Endothelial cell of umbilical vein (primary cell): ENCODE results near the gene ADRA2C. TPM values are rescaled to one million over a fixed set of nuclear protein-coding genes. Genes with fewer than 3 reads are reported as not detected.

ENCODE experiments used
- BruUV-seq: library from RNA; stranded (reverse); fragments of 400-500 nt; replicated peaks from 2 replicates; lab custom pipeline; 2021; lab: Mats Ljungman, UMichigan
- CTCF ChIA-PET: fragments of 300-600, 350-600 bp; sonication (Branson Sonifier 250); formaldehyde crosslinking; loops from one replicate; lab custom pipeline; 2021; ENCODE audit warnings: antibody characterized with exemption, inconsistent platforms; lab: Charles Lee
- POLR2A ChIA-PET: fragments of 300-600, 350-600 bp; sonication (Branson Sonifier 250); formaldehyde crosslinking; loops from one replicate; lab custom pipeline; 2021; ENCODE audit warnings: antibody characterized with exemption, inconsistent platforms; lab: Charles Lee
- DNase-seq: peaks from one replicate; pipeline ENCODE4 v3.0.0-alpha.2; 2011; ENCODE audit warnings: low read depth, low spot score
- FAIRE-seq: peaks from 2 replicates; lab custom pipeline; 2011; peaks lifted over from hg19 to GRCh38; lab: Jason Lieb, UNC
- H2AFZ ChIP-seq: 2 replicates; pipeline ENCODE4 v1.6.0; 2012; ENCODE audit warnings: low read depth, low read length, control low read depth, inconsistent platforms
- H3K27ac ChIP-seq: 2 replicates; pipeline ENCODE4 v1.5.1; 2011; ENCODE audit warnings: low read depth, mild to moderate bottlenecking, control low read depth, low read length, moderate library complexity; ENCODE audit not compliant: insufficient read depth
- H3K27me3 ChIP-seq, 2 experiments: 2 replicates each; pipeline versions ENCODE4 v1.6.0 to v1.6.1; 2011; ENCODE audit warnings: low read length in 2 of 2, mixed read lengths in 1 of 2; ENCODE audit not compliant: control insufficient read depth in 2 of 2, insufficient read depth in 2 of 2
- H3K36me3 ChIP-seq, 2 experiments: 2 replicates in 1 of 2; 3 replicates in 1 of 2; pipeline ENCODE4 v1.5.1; 2011; ENCODE audit warnings: low read length in 2 of 2, mild to moderate bottlenecking in 1 of 2, moderate library complexity in 1 of 2; ENCODE audit not compliant: control insufficient read depth in 2 of 2, insufficient read depth in 2 of 2; ENCODE audit errors: extremely low read depth in 1 of 2
- H3K4me1 ChIP-seq: 3 replicates; pipeline ENCODE4 v1.5.1; 2011; ENCODE audit warnings: mild to moderate bottlenecking, low read length; ENCODE audit not compliant: control insufficient read depth, insufficient read depth; ENCODE audit errors: extremely low read depth
- H3K4me2 ChIP-seq: 2 replicates; pipeline ENCODE4 v1.6.1; 2011; ENCODE audit warnings: low read length, control low read depth, mixed read lengths; ENCODE audit not compliant: insufficient read depth
- H3K4me3 ChIP-seq, 3 experiments: fragments of 200-600 bp in 1 of 3; sonication (generic), shearing (Covaris generic) in 1 of 3; replicated peaks in 1 of 3; 2 replicates each; pipeline ENCODE4 v1.5.1; 2011 to 2016; ENCODE audit warnings: control low read depth in 3 of 3, low read length in 3 of 3, mild to moderate bottlenecking in 2 of 3, inconsistent platforms in 1 of 3, low read depth in 1 of 3, moderate library complexity in 1 of 3; ENCODE audit not compliant: insufficient read depth in 1 of 3
- H3K79me2 ChIP-seq: 2 replicates; pipeline ENCODE4 v1.6.0; 2012; ENCODE audit warnings: low read length, inconsistent platforms; ENCODE audit not compliant: control insufficient read depth, insufficient read depth
- H3K9ac ChIP-seq: replicated peaks from 2 replicates; pipeline ENCODE3; 2011; ENCODE audit warnings: low read length, control low read depth; ENCODE audit not compliant: insufficient read depth; ENCODE audit errors: extremely low read depth
- H3K9me1 ChIP-seq: replicated peaks from 3 replicates; pipeline ENCODE4 v1.6.0; 2011; ENCODE audit warnings: mild to moderate bottlenecking, low read length; ENCODE audit not compliant: control insufficient read depth, insufficient read depth; ENCODE audit errors: extremely low read depth
- H3K9me3 ChIP-seq: replicated peaks from 2 replicates; pipeline ENCODE4 v1.5.1; 2012; ENCODE audit warnings: low read length, inconsistent platforms; ENCODE audit not compliant: control insufficient read depth, insufficient read depth
- H4K20me1 ChIP-seq: replicated peaks from 2 replicates; pipeline ENCODE3; 2011; ENCODE audit warnings: mild to moderate bottlenecking, low read length; ENCODE audit not compliant: control insufficient read depth, insufficient read depth; ENCODE audit errors: extremely low read depth
- EZH2 ChIP-seq: IDR thresholded peaks from 2 replicates; pipeline ENCODE4 v1.6.1; 2012; ENCODE audit warnings: borderline replicate concordance, low read depth, mild to moderate bottlenecking, moderate library complexity, low read length, inconsistent platforms; ENCODE audit not compliant: severe bottlenecking
- FOS ChIP-seq: IDR thresholded peaks from 2 replicates; pipeline ENCODE4 v1.6.1; 2011; ENCODE audit warnings: mild to moderate bottlenecking, low read length, moderate library complexity, borderline replicate concordance; ENCODE audit not compliant: insufficient read depth
- GATA2 ChIP-seq: IDR thresholded peaks from 2 replicates; pipeline ENCODE4 v1.7.0; 2011; ENCODE audit warnings: low read depth, mild to moderate bottlenecking, moderate library complexity, mixed read lengths, low read length; ENCODE audit not compliant: insufficient read length, insufficient read depth
- JUN ChIP-seq: IDR thresholded peaks from 2 replicates; pipeline ENCODE4 v1.6.1; 2011; ENCODE audit warnings: borderline replicate concordance, low read depth; ENCODE audit not compliant: insufficient read length, insufficient read depth
- MYC ChIP-seq: IDR thresholded peaks from one replicate; pipeline ENCODE4 v1.6.1; 2011; ENCODE audit warnings: mild to moderate bottlenecking, low read depth, low read length
- POLR2A ChIP-seq: IDR thresholded peaks from 2 replicates; pipeline ENCODE4 v1.6.1; 2012; ENCODE audit warnings: low read depth, mild to moderate bottlenecking, control low read depth, low read length
- POLR2AphosphoS5 ChIP-seq: IDR thresholded peaks from 2 replicates; pipeline ENCODE4 v1.6.1; 2012; ENCODE audit warnings: low read depth, mild to moderate bottlenecking, control low read depth, low read length, moderate library complexity; ENCODE audit not compliant: insufficient read depth
- dilution Hi-C: fragments of 300-500 bp; cut with MboI; formaldehyde crosslinking; loops from one replicate; pipeline ENCODE4 v1.15.0; 2019; ENCODE audit warnings: low sequenced_read_pairs; ENCODE audit not compliant: extremely low pct_ligation_motif_present
- intact Hi-C: fragments of 100-400 bp; cut with micrococcal nuclease; formaldehyde crosslinking; loops from one replicate; pipeline ENCODE4 v1.10.0; 2022
- polyA plus RNA-seq, 4 experiments: library from polyadenylated mRNA; depleted of rRNA in 3 of 4; stranded (reverse) in 3 of 4; unstranded in 1 of 4; fragments of >200 nt; gene quantifications; 2 replicates each; pipeline versions ENCODE4 v1.2.1 to v1.2.3, GENCODE V29; 2011 to 2012; ENCODE audit warnings: missing spikeins in 1 of 4
- total RNA-seq: library from RNA; stranded (reverse); gene quantifications from 2 replicates; pipeline ENCODE4 v1.2.3, GENCODE V29; 2021
- TF ChIP-seq, protein P1 (sequence below): IDR thresholded peaks from 2 replicates; pipeline ENCODE4 v1.6.1; 2011; ENCODE audit not compliant: insufficient read depth, insufficient read length
- TF ChIP-seq, protein P2 (sequence below), 2 donors: IDR thresholded peaks; 1 replicate in 1 of 2; 2 replicates in 1 of 2; pipeline ENCODE4 v1.5.1; 2011; ENCODE audit warnings: low read length in 2 of 2, mild to moderate bottlenecking in 2 of 2, moderate library complexity in 2 of 2, control low read depth in 1 of 2, inconsistent platforms in 1 of 2, low read depth in 1 of 2; ENCODE audit not compliant: insufficient read depth in 1 of 2; ENCODE audit errors: extremely low read depth in 1 of 2

The ADRA2C gene
- total and polyA plus RNA-seq, 2 donors (not counting 3 experiments of a cell fraction or from before 2014, with no cell fraction given), result 0.03 to 0.40 TPM

DNA sequence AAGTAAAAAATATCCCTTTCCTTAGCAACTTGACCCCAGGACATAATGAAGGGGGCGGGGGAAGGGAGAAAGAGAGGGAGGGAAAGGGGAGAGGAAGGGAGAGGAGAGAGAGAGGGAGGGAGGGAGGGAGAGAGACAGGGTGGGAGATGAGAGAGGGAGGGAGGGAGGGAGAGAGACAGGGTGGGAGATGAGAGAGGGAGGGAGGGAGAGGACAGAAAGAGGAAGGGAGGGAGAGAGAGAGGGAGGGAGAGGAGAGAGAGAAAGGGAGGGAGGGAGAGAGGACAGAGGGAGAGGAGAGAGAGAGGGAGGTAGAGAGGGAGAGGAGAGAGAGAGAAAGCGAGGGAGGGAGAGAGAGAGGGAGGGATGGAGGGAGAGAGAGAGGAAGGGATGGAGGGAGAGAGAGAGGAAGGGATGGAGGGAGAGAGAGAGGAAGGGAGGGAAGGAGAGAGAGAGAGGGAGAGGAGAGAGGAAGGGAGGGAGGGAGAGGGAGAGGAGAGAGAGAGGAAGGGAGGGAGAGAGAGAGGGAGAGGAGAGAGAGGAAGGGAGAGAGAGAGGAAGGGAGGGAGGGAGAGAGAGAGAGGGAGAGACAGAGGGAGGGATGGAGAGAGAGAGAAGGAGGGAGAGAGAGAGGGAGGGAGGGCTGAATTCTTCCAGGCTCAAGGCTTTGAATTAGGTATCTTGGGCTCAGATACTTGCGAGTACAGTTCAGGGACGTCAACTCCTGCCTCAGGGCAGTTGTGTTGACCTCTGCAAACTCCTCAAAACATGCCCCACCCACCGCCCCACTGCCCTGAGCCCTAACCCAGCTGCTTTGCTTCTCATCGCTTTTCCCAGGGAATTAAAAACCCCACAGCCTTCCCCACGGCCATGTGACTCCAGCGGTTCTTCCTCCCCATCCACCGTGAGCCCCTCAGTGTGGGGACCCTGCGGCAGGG lies 40.0 kb upstream of the ADRA2C start:
- H3K9me3 ChIP-seq, result no peaks in the 10 kb centered on the region
- no peaks in the 10 kb centered on the region for H3K27me3 ChIP-seq
- ChIA-PET CTCF (no interaction called here), POLR2A (no interaction called here)
- no peak overlapping the region for H3K4me3 ChIP-seq
- H3K27ac ChIP-seq, result no peak overlapping the region
- no peak overlapping the region for H3K4me2 ChIP-seq
- BruUV-seq, result no TSS peak
- no peaks in the 10 kb centered on the region for H3K36me3 ChIP-seq
- FAIRE-seq (no peak), DNase-seq (no peak)
- H3K9ac ChIP-seq, result no peak overlapping the region
- H3K4me1 ChIP-seq, result no peaks in the 10 kb centered on the region
- H4K20me1 ChIP-seq, result no peaks in the 10 kb centered on the region
- dilution Hi-C loops (no loop called here), intact Hi-C loops (no loop called here)
- TF ChIP-seq MYC (no peak), FOS (no peak), POLR2A (no peak), GATA2 (no peak), EZH2 (no peak), JUN (no peak), POLR2AphosphoS5 (no peak)
- TF ChIP-seq, protein P1, sequence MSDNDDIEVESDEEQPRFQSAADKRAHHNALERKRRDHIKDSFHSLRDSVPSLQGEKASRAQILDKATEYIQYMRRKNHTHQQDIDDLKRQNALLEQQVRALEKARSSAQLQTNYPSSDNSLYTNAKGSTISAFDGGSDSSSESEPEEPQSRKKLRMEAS, result no peak
- TF ChIP-seq, protein P2, sequence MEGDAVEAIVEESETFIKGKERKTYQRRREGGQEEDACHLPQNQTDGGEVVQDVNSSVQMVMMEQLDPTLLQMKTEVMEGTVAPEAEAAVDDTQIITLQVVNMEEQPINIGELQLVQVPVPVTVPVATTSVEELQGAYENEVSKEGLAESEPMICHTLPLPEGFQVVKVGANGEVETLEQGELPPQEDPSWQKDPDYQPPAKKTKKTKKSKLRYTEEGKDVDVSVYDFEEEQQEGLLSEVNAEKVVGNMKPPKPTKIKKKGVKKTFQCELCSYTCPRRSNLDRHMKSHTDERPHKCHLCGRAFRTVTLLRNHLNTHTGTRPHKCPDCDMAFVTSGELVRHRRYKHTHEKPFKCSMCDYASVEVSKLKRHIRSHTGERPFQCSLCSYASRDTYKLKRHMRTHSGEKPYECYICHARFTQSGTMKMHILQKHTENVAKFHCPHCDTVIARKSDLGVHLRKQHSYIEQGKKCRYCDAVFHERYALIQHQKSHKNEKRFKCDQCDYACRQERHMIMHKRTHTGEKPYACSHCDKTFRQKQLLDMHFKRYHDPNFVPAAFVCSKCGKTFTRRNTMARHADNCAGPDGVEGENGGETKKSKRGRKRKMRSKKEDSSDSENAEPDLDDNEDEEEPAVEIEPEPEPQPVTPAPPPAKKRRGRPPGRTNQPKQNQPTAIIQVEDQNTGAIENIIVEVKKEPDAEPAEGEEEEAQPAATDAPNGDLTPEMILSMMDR (IDR thresholded peaks at IDR 0.05; ENCODE audit: extremely low read depth in 1 of 2, insufficient read depth in 1 of 2, low read depth in 1 of 2, low read length in 2 of 2), result no peak
- no peaks in the 10 kb centered on the region for H3K79me2 ChIP-seq
- no peak overlapping the region for H2AFZ ChIP-seq
- H3K9me1 ChIP-seq, result no peaks in the 10 kb centered on the region
